Calu3 (cell line): ENCODE data around the gene ZNF396. TPM values are rescaled to one million over a fixed set of nuclear protein-coding genes. Genes with fewer than 3 reads are reported as not detected.

Experiments
- BruUV-seq: library from RNA; stranded (reverse); fragments of 400-500 nt; replicated peaks from 2 replicates; lab custom pipeline; 2021; lab: Mats Ljungman, UMichigan
- CTCF ChIA-PET: fragments of 300-600 bp; sonication (Branson Sonifier 250); formaldehyde crosslinking; loops from one replicate; lab custom pipeline; 2022; ENCODE audit warnings: antibody characterized with exemption; lab: Charles Lee
- DNase-seq: peaks from one replicate; pipeline ENCODE4 v3.0.0; 2022
- H3K27ac Mint-ChIP-seq: one replicate; pipeline ENCODE4 v1.8.0; 2022; ENCODE audit warnings: mixed read lengths; ENCODE audit not compliant: unreplicated experiment
- H3K27me3 Mint-ChIP-seq: one replicate; pipeline ENCODE4 v1.8.0; 2022; ENCODE audit warnings: mixed read lengths; ENCODE audit not compliant: unreplicated experiment
- H3K36me3 Mint-ChIP-seq: one replicate; pipeline ENCODE4 v1.8.0; 2022; ENCODE audit warnings: mild to moderate bottlenecking, moderate library complexity, mixed read lengths; ENCODE audit not compliant: insufficient read depth, unreplicated experiment
- H3K4me1 Mint-ChIP-seq: one replicate; pipeline ENCODE4 v1.8.0; 2022; ENCODE audit warnings: mild to moderate bottlenecking, low read depth, mixed read lengths; ENCODE audit not compliant: unreplicated experiment
- H3K4me3 Mint-ChIP-seq: one replicate; pipeline ENCODE4 v1.8.0; 2022; ENCODE audit warnings: mild to moderate bottlenecking, low read depth, moderate library complexity, mixed read lengths; ENCODE audit not compliant: unreplicated experiment
- H3K9me3 Mint-ChIP-seq: one replicate; pipeline ENCODE4 v1.8.0; 2022; ENCODE audit warnings: low read depth, mixed read lengths; ENCODE audit not compliant: unreplicated experiment
- intact Hi-C: fragments of 100-400 bp; cut with micrococcal nuclease; formaldehyde crosslinking; loops from one replicate; pipeline ENCODE4 v1.10.0; 2022; ENCODE audit not compliant: unreplicated experiment
- total RNA-seq: library from RNA; stranded (reverse); gene quantifications from 2 replicates; pipeline ENCODE4 v1.2.3, GENCODE V29; 2022
- TF ChIP-seq, protein P1 (sequence below): fragments of 200-600 bp; IDR thresholded peaks from one replicate; pipeline ENCODE4 v1.8.0; 2022; ENCODE audit warnings: antibody characterized with exemption; ENCODE audit not compliant: unreplicated experiment

The ZNF396 gene
- total RNA-seq, 1 experiment from 2014 or later: 1.7 TPM

DNA sequence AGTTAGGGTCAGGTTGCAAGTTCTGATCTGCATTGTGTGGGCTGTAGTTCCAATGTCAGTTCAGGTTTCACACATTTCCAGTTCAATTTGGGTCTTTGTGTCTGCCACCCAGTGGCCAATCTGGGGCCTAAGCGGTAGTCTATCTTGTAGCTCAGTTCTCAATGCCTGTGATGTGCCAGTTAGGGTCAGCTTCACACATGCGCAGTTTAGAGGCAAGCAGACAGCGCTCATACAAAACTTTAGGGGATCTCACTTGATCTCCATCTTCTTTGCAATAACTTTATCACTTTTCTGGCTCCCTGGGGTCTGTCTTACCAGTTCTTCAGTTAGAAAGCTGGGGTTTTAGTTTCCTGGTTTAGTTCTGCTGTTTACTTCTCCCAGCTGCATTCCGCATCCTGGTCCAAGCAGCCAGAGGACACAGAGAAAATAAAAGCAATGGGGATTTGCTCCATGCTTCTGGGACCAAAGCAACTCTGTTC lies 22.0 kb downstream of the ZNF396 start:
- TF ChIP-seq, protein P1, sequence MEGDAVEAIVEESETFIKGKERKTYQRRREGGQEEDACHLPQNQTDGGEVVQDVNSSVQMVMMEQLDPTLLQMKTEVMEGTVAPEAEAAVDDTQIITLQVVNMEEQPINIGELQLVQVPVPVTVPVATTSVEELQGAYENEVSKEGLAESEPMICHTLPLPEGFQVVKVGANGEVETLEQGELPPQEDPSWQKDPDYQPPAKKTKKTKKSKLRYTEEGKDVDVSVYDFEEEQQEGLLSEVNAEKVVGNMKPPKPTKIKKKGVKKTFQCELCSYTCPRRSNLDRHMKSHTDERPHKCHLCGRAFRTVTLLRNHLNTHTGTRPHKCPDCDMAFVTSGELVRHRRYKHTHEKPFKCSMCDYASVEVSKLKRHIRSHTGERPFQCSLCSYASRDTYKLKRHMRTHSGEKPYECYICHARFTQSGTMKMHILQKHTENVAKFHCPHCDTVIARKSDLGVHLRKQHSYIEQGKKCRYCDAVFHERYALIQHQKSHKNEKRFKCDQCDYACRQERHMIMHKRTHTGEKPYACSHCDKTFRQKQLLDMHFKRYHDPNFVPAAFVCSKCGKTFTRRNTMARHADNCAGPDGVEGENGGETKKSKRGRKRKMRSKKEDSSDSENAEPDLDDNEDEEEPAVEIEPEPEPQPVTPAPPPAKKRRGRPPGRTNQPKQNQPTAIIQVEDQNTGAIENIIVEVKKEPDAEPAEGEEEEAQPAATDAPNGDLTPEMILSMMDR: peak; percentile 35
- intact Hi-C loops: loop anchor here (1.0 to 10.0 kb wide), 3 partner anchors 124 to 480 kb away; no protein-coding TSS in a partner anchor
- Mint-ChIP-seq H3K27ac (no peak overlapping the region), H3K36me3 (no peaks in the 10 kb centered on the region), H3K4me1 (no peaks in the 10 kb centered on the region), H3K9me3 (peaks cover 12% of the 10 kb centered on the region), H3K4me3 (no peak overlapping the region), H3K27me3 (no peaks in the 10 kb centered on the region)
- BruUV-seq: no TSS peak
- CTCF ChIA-PET: interaction anchor here (0.7 to 1.2 kb wide), 5 partner anchors 8 to 124 kb away, joined by 3 to 5 read pairs (median 3); no protein-coding TSS in a partner anchor
- DNase-seq: peak; percentile 63

DNA sequence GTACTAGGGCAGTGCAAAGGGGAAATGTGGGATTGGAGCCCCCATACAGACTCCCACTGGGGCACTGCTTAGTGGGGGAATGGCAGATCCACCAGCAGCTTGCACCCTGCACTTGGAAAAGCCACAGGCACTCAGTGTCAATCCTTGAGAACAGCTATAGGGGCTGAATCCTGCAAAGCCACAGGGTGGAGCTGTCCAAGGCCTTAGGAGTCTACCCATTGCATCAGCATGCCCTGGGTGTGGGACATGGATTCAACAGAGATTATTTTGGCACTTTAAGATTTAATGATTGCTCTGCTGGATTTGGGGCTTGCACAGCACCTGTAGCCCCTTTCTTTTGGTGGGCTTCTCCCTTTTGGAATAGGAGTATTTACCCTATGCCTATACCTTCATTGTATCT lies 24.4 kb downstream of the ZNF396 start:
- H3K27ac Mint-ChIP-seq: no peak overlapping the region
- TF ChIP-seq, protein P1: no peak
- peaks cover 12% of the 10 kb centered on the region for H3K9me3 Mint-ChIP-seq
- intact Hi-C loops: loop anchor here (10.0 kb wide), 1 partner anchor 478 kb away; no protein-coding TSS in a partner anchor
- no peaks in the 10 kb centered on the region for H3K4me1 Mint-ChIP-seq
- H3K27me3 Mint-ChIP-seq: no peaks in the 10 kb centered on the region
- no peak for DNase-seq
- CTCF ChIA-PET: no interaction called here
- H3K36me3 Mint-ChIP-seq: no peaks in the 10 kb centered on the region
- no TSS peak for BruUV-seq
- no peak overlapping the region for H3K4me3 Mint-ChIP-seq

DNA sequence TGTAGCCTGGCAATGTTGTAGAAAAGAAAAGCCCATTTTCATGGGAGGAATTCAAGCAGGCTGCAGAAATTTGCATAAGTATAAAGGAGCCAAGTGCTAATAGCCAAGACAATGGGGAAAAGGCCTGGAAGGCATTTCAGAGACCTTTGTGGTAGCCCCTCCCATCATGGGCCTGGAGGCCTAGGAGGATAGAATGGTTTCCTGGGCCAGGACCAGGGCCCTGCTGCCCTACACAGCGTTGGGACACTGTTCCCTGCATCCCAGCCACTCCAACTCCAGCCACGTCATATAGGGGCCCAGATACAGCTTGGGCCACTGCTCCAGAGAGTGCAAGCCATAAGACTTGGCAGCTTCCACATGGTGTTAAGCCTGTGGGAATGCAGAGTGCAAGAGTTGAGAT lies 24.9 kb downstream of the ZNF396 start:
- H3K36me3 Mint-ChIP-seq: no peaks in the 10 kb centered on the region
- BruUV-seq: no TSS peak
- no peaks in the 10 kb centered on the region for H3K27me3 Mint-ChIP-seq
- CTCF ChIA-PET: no interaction called here
- no peaks in the 10 kb centered on the region for H3K4me1 Mint-ChIP-seq
- H3K27ac Mint-ChIP-seq: no peak overlapping the region
- DNase-seq: no peak
- H3K4me3 Mint-ChIP-seq: no peak overlapping the region
- TF ChIP-seq, protein P1: no peak
- intact Hi-C loops: loop anchor here (10.0 kb wide), 1 partner anchor 477 kb away; no protein-coding TSS in a partner anchor
- H3K9me3 Mint-ChIP-seq: peaks cover 12% of the 10 kb centered on the region

DNA sequence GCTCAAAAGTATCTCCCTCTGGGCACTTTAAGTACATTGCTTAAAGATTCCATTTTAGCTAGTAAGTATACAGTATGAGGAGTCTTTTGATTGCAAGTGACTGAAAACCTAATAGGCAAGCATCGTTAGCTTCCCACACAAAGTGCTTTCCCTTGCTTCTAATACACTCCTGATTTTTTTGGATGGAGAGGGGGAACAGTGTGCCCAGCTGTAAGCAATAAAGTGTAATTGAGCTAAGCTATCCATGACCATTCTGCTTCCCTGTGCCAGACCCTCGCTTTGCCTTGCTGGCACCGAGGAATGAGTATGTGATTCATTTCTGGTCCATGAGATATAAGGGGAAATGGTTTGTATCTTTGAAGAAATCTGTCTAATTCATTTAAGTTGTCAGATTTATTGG lies 29.1 kb downstream of the ZNF396 start:
- no peak overlapping the region for H3K4me3 Mint-ChIP-seq
- DNase-seq: no peak
- H3K36me3 Mint-ChIP-seq: peaks cover 24% of the 10 kb centered on the region
- BruUV-seq: no TSS peak
- CTCF ChIA-PET: interaction anchor here (0.6 to 0.7 kb wide), 2 partner anchors 118 to 132 kb away, joined by 3 to 6 read pairs; no protein-coding TSS in a partner anchor
- no peaks in the 10 kb centered on the region for H3K27me3 Mint-ChIP-seq
- intact Hi-C loops: no loop called here
- no peak overlapping the region for H3K27ac Mint-ChIP-seq
- TF ChIP-seq, protein P1: no peak
- peaks cover 12% of the 10 kb centered on the region for H3K9me3 Mint-ChIP-seq
- H3K4me1 Mint-ChIP-seq: peaks cover 11% of the 10 kb centered on the region
